Globus pallidus (tissue), 1 donor: ENCODE measurements around the gene POM121.
"Not testable (repeated sequence)": the region's sequence is repeated elsewhere in the genome, so short reads cannot be mapped to it uniquely, and the experiment has no call there.

ENCODE experiments used
- DNase-seq: peaks from one replicate; pipeline ENCODE4 v3.0.0-alpha.2; 2015; ENCODE audit warnings: low spot score

POM121 gene

GRCh38 chr7:72997447-72997846 is 72.6 kb downstream of the POM121 start:
- not testable (repeated sequence) for DNase-seq

GRCh38 chr7:72997887-72998468 is 73.1 kb downstream of the POM121 start:
- DNase-seq, result not testable (repeated sequence)
